GM12801 (cell line): Measurements from ENCODE around the gene GALR3.

Source experiments
- CTCF ChIP-seq: IDR thresholded peaks from one replicate; pipeline ENCODE4 v1.5.1; 2011; ENCODE audit warnings: control low read depth; ENCODE audit not compliant: insufficient read length; ENCODE audit errors: extremely low read depth

Gene GALR3

GRCh38 chr22:37823134-37823985 lies at the start of gene GALR3:
Gene GALR3, plus strand, starts transcription at chr22:37823382. Its CDS starts 25 bp downstream, at chr22:37823407.
- no peak for TF ChIP-seq CTCF

- no peak for TF ChIP-seq CTCF
These were observed 48.5 kb upstream of the GALR3 start for GRCh38 chr22:37774728-37775127.

GRCh38 chr22:37775785-37776638 lies 47.2 kb upstream of the GALR3 start:
- TF ChIP-seq CTCF = no peak

- TF ChIP-seq CTCF = no peak
These were observed 46.6 kb upstream of the GALR3 start for GRCh38 chr22:37776639-37777005.

- no peak for TF ChIP-seq CTCF
These were observed 46.0 kb upstream of the GALR3 start for GRCh38 chr22:37777122-37777687.

GRCh38 chr22:37778370-37779009 lies 44.7 kb upstream of the GALR3 start:
- no peak for TF ChIP-seq CTCF

GRCh38 chr22:37781434-37782059 lies 41.6 kb upstream of the GALR3 start:
- TF ChIP-seq CTCF = no peak
